HG03108 (cell line): Measurements from ENCODE around the gene NOS1AP.

ENCODE experiments used
- ATAC-seq: cut with Tn5 transposase; IDR thresholded peaks from one replicate; pipeline ENCODE4 v1.9.1; 2021; ENCODE audit warnings: moderate library complexity; ENCODE audit not compliant: unreplicated experiment

NOS1AP gene

DNA sequence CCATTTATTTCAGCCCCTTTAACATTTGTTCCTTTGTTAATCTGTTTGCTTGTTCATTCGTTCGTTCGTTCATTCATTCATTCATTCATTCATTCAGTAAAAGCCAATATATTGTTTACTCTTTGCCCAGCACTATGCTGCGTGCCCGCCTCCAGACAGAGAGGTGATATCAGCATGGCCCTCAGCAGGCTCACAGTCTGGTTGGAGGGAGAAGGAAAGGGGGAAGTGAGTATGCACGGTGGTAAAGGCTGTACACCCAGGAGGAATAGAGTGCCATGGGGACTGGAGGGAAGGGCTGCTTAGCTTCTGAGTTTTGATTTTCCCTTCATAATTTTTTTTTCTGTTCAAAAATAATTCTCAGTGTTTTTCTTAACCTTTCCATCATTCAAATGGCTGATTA, 144.7 kb downstream of the NOS1AP start:
- ATAC-seq = no peak

DNA sequence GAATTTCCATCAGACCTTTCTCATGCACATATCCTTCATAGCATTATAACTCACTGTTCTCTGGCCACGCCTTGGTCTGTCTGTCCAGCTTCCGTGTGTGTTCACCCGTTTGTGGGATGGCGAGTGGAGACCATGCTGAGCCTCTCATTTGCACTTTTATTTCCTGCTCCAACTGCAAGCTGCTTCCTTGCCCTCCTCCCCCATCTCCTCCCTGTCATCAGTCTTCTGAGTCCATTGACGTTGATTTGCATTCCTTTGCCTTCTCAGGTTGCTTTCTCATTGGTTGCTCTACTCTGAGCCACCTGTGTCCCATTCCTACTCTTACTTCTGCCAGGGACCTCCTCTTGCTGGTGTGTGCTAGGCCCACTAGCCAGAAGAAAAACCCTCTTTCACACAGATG, 146.4 kb downstream of the NOS1AP start:
- no peak for ATAC-seq

DNA sequence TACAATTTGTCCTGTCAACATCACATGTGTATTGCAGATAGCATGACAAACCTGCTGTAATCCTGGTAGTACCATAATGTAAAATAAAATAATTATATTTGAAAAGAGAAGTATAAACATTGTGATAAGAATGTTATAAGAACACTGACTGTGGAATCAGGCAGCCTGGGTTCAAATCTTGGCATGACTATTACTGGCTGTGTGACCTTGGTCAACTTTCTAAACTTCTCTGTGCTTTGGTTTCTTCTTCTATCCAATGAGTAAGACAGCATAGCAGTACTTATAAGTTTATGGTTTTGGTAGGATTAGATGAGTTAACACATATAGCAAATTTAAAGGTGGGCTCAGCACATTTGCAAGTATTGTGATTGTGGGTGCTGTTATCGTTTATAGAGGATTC, 147.1 kb downstream of the NOS1AP start:
- ATAC-seq = no peak

DNA sequence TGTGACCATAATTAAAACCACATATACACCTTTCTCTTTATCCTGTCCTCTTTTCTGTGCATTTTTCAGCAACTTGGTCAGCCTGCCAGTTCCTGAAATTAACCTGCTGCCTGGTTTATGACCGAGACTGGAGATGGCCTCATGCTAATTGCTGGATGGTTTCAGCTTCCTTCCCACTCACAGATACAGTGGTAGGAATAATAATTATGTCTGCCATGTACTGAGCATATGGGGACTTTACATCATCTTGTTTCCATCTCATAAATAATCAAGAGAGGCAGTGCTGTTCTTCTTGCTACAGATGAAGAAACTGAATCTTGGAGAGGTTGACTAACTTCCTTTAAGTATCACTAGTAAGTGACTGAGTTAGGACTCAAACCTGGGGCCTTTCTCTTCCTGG, 148.2 kb downstream of the NOS1AP start:
- no peak for ATAC-seq

DNA sequence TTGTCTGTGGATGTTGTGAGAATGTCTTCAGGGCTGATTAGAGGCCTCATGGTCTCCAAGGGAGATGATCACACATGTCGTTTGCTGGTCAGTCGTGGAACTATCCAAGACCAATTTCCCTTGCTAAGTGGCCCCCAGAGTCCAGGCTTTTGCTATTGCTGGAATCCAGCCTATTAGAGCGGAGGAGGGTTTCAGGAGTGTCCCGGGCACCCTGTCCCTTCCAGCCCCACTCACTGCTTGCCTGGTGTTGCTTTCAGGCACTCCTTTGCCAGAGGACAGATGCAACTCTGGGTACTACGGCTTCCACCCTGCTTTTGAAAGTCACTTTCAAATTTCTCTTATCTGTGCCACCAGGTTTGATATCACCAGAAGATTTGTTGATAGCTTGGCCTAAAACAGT, 149.1 kb downstream of the NOS1AP start:
- no peak for ATAC-seq

DNA sequence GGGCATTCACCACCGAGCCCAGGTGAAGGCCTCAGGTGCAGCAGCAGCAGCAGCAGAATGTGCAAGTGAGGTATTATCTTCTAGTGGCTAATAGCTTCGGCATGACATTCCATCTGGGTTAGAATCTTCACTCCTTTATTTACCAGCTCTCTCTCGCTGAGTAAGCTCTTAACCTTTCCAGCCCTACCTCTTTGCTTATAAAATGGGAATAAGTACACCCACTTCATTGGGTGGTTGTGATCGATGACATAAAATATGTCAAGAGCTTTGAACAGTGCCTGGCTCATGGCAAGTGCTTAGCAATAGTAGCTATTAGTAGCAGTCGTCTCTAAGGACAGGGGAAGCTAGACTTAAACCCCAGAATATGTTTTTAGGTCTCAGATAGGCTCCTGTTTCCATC, 149.5 kb downstream of the NOS1AP start:
- ATAC-seq = no peak

DNA sequence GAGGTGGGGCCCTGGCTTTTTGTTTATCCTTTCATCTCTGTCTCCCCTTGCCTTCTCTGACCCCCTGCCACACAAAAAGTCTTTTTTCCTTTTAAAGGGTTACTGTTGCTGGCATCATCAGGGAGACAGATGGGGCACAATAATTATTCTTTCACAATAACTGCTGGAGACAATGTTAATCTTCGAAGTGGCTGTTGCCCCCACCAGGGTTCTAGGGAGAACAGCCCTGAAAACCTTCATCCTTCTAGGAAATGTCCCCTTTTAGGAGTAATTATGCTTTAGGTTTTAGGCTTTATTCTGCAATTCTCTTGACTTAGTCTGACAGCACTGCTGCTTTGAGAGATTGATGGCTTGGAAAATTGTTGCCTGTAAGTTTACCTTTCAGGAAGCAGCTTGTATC, 150.0 kb downstream of the NOS1AP start:
- no peak for ATAC-seq

DNA sequence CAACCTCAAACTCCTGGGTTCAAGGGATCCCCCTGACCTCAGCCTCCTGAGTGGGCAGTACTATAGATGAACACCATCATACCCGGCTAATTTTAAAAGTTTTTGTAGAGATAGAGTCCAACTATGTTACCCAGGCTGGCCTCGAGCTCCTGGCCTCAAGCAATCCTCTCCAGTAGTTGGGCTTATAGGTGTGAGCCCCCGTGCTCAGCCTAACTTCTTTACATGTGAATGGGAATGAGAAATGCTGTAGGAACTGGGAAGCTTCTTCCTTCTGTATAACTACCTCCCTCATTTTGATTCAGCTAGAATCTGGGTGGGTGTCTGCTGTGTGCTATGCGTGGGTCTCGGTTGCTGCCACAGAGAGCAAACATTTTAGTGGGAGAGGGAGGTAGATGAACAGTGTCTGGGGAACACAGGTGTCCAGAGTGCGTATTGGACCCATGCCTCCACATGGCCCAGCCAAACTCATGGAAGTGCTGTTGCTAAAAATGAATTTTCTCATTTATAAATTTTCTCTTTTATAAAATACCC, 150.6 kb downstream of the NOS1AP start:
- no peak for ATAC-seq

DNA sequence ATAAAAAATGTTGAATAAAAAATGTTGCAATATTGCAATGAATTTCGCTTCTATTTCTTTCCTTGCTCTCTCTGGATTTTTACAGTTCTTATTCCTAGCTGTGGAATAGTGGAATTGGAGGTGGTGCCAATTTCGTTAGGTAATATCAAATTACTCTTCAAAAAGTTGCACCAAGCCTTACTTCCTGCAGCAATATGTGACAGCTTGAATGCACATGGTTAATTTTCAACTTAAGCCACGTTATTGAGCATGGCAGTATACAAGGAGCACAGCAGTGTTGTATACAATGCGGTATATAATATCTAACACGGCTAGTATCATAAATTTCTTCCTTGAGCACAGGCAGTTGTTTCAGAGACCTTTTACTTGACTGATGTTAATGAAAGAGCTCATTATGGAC, 152.5 kb downstream of the NOS1AP start:
- ATAC-seq = no peak

DNA sequence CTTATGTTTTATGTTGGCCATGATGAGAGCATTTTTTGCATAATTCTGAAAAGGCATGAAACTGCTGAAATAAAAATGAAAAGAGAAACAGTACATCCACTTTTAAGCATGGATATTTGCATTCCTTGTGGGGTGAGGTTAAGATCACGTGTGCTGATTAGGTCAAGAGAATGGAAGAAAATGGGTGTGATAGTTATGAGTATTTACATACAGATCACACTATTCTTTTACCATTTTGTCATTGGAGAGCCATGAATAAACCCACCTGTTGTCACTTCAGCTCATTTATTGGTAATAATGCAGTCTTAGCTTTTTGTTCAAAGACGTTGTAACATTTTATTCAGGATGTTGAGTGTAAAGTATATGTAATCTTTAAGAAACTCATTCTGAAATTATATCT, 153.2 kb downstream of the NOS1AP start:
- no peak for ATAC-seq

DNA sequence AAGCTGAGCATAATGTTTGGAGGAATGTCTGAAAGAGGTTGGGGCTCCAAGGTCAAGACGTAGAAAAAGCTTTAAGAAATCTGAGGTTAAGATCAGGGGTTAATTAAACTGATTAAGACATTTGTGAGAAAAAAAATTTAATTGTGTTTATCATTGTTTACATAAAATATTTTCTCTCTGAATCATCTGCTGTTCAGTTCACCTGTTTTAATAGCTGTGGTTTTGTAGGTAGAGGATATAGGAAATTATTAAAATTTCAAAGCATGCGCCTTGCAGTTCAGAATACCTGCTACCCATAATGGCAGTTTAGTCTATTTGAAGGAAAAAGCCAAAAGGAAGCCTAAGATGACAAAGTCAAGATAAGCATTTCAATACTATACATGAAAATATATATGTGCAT, 154.0 kb downstream of the NOS1AP start:
- ATAC-seq = no peak

DNA sequence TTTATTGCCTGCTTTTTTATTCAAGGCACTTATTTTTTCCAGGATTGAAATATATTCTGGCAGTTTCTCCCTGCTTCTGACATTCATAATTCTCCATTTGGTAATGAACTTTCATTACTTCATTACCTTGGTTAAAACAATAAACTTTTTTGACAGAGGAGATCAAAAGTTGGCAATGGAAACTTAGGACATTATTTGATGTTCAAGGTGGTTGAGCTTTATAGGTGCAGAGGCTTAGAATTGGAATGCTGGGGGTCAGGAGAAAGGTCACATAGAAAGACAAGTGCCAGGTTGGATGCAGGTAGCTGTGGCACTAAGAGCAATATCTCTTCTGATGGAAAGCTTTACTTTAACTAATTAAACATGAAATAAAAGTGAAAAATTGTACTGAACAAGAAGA, 154.8 kb downstream of the NOS1AP start:
- no peak for ATAC-seq

DNA sequence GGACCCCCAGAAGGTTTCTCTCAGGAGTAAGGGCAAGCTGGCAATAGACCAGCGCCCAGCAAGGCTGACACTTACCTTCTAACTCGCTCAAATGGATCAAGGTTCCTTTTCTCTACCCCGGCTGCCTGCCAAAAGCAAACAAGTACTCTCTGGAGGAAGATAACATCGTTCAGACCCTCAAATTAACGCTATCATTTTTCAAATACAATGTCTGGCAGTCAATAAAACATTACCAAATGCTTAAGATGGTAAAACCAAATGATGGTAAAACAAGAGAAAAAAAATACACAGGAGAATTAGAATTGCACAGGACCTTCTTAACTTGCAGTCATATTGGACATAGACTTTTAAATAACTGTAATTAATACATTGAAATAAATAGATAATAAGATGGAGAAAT, 159.1 kb downstream of the NOS1AP start:
- no peak for ATAC-seq

DNA sequence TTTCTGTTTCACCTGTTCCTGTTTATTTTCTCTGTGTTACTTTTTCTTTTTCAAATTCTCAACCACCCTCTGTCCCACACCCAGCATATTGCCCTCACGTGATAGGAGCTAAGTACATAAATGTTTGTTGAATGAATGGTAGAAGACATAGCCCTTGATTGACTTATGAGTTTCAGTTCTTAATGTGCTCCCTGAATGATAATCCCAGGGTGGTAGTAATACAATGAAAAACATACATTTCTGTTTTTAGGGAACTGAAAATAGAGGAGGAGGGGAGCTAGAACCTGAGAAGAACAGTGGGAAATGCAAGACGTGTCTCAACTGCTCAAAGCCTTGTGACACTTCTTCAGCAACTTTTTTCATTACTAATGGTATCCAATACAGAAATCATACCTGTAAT, 160.1 kb downstream of the NOS1AP start:
- no peak for ATAC-seq

DNA sequence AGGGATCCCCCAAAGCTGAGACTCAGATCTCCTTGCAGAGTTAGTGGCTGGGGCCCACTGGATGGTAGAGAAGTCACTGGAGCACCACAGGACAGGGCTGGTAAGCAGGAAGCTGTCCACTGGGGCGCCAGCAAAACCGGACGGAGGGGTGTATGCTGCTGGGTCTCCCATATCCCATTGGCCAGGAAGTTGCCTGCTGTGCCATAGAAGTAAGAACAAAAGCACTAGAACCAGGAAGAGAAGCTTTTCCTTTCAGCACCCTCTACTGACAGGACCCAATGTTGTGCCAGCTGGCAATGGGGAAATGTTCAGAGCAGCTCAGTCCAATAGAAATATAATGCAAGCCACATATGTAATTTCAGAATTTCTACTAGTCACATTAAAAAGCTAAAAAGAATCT, 160.6 kb downstream of the NOS1AP start:
- ATAC-seq = no peak

DNA sequence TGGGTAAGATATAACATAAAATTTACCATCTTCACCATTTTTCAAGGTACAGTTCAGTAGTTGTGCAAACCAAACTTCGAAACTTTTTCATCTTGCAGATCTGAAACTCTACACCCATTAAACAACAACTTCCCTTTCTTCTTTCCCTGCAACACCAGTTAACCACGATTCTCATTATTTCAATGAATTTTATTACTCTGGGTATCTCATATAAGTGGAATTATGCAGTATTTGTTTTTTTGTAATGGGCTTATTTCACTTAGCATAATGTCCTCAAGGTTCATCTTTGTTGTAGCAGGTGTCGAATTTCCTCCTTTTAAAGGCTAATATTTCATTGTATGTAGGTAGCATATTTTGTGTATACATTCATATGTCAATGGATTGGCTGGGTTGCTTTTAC, 161.0 kb downstream of the NOS1AP start:
- ATAC-seq = no peak

DNA sequence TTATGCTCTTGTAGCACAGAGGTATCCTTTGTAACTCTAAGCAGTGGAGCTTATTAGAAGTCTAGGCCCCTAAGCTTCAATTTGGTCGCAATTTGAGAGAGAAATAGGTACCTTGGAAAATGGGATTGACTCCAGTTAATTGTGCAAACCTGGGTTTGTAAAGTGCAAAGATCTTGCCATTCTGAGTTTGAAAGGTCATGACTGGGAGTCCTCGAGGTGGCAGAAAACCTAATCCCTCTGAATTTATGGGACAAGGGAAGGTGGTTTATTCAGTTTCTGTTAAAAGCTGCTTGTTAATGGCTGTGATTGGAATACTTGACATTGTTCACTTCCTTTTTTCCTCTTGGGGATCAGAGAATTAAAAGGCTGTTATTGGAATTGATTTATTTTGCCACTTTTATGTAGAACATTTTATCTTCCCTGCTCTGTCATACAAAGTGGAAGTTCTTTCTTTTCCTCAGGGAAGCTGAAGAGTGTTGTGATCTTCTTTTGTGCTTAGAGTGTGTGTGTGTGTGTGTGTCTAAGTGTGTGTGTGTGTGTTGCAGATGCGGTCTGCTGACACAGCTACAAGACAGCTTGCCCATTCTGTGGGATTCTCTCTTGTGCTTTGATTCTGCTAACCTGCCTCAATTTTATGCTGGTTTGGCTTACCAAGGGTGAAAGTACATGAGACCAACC, 162.7 kb downstream of the NOS1AP start:
- no peak for ATAC-seq

DNA sequence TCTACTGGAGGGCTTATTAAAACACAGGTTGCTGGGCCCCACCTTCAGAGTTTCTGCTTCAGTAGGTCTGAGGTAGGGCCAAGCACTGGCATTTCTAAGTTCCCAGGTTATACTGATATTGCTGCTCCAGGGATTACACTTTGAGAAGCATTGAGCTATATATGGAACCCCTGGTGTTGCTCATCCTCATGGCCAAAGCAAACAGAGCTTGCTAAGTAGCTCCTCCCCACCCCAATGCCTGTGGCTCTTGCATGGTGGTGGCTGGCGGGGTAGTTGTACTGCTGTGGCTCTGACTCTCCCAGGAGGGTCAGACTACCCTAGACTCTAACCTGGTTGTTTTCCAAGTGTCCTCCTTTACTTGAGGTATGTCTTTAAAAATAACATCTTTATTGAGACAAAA, 163.6 kb downstream of the NOS1AP start:
- no peak for ATAC-seq

DNA sequence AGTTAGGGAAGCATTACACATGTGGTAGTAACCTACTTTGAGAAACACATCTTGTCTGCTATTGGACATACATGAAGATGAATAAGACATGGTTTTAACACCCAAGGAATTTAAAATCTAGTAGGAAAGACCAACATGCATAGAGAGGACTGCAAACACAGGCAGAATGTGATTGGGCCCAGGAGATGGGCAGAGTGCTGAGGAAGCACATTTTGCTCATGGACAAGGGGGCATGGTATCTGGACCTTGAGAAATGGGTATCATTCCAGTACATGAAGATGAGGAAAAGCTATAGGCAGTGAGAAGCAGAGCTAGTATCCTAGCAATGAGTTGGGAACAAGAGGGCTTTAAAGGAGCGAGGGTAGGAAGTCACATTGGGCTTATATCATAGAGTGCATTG, 164.4 kb downstream of the NOS1AP start:
- ATAC-seq = no peak

DNA sequence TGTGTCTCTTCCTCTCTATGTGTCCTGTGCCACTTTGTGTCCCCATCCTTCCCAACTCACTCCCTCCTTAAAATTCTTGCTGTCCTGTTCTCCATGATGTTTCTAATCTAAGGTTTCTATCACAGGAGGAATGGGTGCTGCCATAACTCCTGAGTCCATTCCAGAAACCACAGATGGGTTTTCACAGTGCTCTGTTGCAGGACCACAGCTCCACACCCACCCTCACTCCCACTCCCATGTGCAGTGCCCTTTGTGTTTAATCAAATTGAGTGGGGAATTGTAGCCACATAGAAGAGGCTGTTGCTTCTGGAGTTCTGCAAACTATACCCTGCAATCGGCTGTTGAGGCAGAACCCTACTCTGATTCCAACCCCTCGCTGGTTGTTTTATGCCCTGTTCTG, 165.1 kb downstream of the NOS1AP start:
- ATAC-seq = no peak

DNA sequence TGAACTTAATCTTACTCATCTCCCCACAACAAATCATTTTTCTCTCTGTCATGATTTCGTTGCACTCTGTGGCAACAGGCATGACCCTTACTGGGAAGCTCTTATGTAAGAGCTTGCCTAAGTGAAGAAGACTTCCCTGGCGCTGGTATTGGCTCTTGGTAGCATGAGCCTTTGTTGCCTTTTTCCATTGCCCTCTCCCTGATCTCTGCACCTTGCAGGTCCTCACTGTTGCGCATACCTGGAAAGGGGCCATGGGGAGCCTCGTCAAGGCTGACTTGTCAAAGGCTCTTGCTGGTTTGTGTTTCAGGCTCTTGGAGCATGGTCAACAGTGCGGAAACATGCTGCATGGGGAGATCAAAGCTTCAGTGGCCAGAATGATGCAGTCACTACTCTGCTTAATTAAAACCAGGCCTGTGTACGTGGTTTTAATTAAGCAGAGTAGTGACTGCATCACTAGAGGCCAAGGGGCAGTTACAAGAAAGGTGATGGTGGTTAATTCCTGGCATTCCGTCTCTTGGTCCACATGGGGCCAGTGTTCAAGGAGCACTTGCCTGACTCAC, 165.8 kb downstream of the NOS1AP start:
- no peak for ATAC-seq

DNA sequence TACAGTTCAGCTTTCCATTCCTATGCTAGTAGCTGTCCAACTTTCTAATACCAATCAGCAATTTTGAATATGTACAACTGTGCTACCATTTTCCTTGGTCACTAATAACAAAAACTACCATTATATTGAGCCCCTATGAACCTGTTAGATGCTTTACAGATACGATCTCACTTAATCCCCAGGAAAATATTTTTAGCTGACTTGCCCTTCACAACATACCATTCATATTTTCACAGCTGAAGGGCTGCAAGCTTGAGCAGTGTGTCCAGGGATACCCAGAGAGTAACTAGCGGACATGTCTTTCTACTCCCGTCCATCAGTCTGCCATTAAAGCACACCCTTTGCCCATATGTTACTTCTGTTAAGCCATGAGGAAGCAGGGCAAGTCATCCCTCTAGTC, 166.7 kb downstream of the NOS1AP start:
- no peak for ATAC-seq

DNA sequence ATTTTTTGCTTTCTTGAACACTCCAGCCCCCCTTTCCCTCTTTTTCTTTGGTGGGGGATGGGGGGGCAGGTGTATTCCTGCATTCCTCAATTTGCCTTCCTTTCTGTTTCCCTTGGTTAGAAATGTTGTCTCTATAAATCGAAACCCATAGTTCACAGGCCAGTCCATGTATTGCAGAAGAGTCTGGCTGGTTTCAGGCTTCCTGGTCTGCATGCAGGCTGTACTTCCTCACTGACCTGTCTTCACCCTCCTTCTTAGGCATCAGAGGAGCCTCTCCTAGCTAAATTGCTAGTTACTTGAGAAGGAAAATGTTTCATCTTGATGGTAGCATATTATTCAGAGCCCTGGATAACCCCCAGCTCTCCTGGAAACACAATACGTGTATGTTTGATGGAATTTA, 167.1 kb downstream of the NOS1AP start:
- ATAC-seq = no peak
